NCI-H1436 treated with DMSO at 0.1 percent for 48 hours (cell line): ENCODE results near the gene ANKFN1.

Experiments
- DNase-seq: peaks from one replicate; lab custom pipeline; 2025; lab: John Stamatoyannopoulos, UW

ANKFN1 gene

GRCh38 chr17:56510554-56511342 is 357.5 kb downstream of the ANKFN1 start:
- no peak for DNase-seq

- no peak for DNase-seq
Observed at GRCh38 chr17:56514264-56514663, 361.0 kb downstream of the ANKFN1 start.

GRCh38 chr17:56514899-56515298 is 361.6 kb downstream of the ANKFN1 start:
- no peak for DNase-seq

GRCh38 chr17:56521414-56522141 is 368.3 kb downstream of the ANKFN1 start:
- DNase-seq, result no peak

GRCh38 chr17:56523042-56523441 is 369.8 kb downstream of the ANKFN1 start:
- no peak for DNase-seq

- DNase-seq, result no peak
Observed at GRCh38 chr17:56528696-56529095, 375.4 kb downstream of the ANKFN1 start.

- DNase-seq, result no peak
Observed at GRCh38 chr17:56532926-56533325, 379.7 kb downstream of the ANKFN1 start.

- no peak for DNase-seq
Observed at GRCh38 chr17:56536766-56537165, 383.5 kb downstream of the ANKFN1 start.

- DNase-seq, result no peak
Observed at GRCh38 chr17:56540836-56541235, 387.6 kb downstream of the ANKFN1 start.

- DNase-seq, result no peak
Observed at GRCh38 chr17:56543280-56543679, 390.0 kb downstream of the ANKFN1 start.

GRCh38 chr17:56545106-56545505 is 391.8 kb downstream of the ANKFN1 start:
- no peak for DNase-seq

- no peak for DNase-seq
Observed at GRCh38 chr17:56545930-56546329, 392.7 kb downstream of the ANKFN1 start.

GRCh38 chr17:56548661-56549060 is 395.4 kb downstream of the ANKFN1 start:
- DNase-seq, result no peak

GRCh38 chr17:56549501-56549900 is 396.2 kb downstream of the ANKFN1 start:
- DNase-seq, result no peak

- DNase-seq, result no peak
Observed at GRCh38 chr17:56557682-56558081, 404.4 kb downstream of the ANKFN1 start.

GRCh38 chr17:56558088-56558487 is 404.8 kb downstream of the ANKFN1 start:
- DNase-seq, result no peak
